Measurements from ENCODE around the gene PYY.

The PYY gene

GRCh38 chr17:43932923-43933322 lies 20.8 kb downstream of the PYY start:
- TF ChIP-seq, protein P1, sequence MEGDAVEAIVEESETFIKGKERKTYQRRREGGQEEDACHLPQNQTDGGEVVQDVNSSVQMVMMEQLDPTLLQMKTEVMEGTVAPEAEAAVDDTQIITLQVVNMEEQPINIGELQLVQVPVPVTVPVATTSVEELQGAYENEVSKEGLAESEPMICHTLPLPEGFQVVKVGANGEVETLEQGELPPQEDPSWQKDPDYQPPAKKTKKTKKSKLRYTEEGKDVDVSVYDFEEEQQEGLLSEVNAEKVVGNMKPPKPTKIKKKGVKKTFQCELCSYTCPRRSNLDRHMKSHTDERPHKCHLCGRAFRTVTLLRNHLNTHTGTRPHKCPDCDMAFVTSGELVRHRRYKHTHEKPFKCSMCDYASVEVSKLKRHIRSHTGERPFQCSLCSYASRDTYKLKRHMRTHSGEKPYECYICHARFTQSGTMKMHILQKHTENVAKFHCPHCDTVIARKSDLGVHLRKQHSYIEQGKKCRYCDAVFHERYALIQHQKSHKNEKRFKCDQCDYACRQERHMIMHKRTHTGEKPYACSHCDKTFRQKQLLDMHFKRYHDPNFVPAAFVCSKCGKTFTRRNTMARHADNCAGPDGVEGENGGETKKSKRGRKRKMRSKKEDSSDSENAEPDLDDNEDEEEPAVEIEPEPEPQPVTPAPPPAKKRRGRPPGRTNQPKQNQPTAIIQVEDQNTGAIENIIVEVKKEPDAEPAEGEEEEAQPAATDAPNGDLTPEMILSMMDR (IDR thresholded peaks at IDR 0.05; ENCODE audit: low read length) = no peak
- TF ChIP-seq EZH2 (optimal IDR thresholded peaks at IDR 0.05; ENCODE audit: low read depth, low read length) = no peak
- TF ChIP-seq EZH2phosphoT487 (IDR thresholded peaks at IDR 0.05; ENCODE audit: low read length) = no peak
- no peak overlapping the region for H3K27ac ChIP-seq (ENCODE audit: low read length)

GRCh38 chr17:43932357-43932756 lies 21.4 kb downstream of the PYY start:
- DNase-seq = no peak
- H3K4me1 ChIP-seq (ENCODE audit: low read length) = 0 out of 2 replicates have a peak, but pooled peaks cover 3% of the 10 kb centered on the region
- peaks cover 17% of the 10 kb centered on the region for H3K27me3 ChIP-seq (replicated peaks; ENCODE audit: insufficient read depth, low read length)
- no peak overlapping the region for H3K4me2 ChIP-seq (ENCODE audit: low read depth, low read length)
- H3K9me2 ChIP-seq (replicated peaks; ENCODE audit: insufficient read depth, low read length) = no peaks in the 10 kb centered on the region
- TF ChIP-seq, protein P1 (IDR thresholded peaks at IDR 0.05; ENCODE audit: low read length) = no peak
- TF ChIP-seq EZH2phosphoT487 (IDR thresholded peaks at IDR 0.05; ENCODE audit: low read length) (no peak), EZH2 (optimal IDR thresholded peaks at IDR 0.05; ENCODE audit: low read depth, low read length) (no peak)
- no peak overlapping the region for H3K9ac ChIP-seq (ENCODE audit: low read length)
- no peaks in the 10 kb centered on the region for H3K79me2 ChIP-seq (ENCODE audit: low read length)
- H3K36me3 ChIP-seq (replicated peaks; ENCODE audit: insufficient read depth, low read length) = no peaks in the 10 kb centered on the region
- H3F3A ChIP-seq (ENCODE audit: insufficient read depth, low read length) = no peaks in the 10 kb centered on the region
- no peak overlapping the region for H3K27ac ChIP-seq (ENCODE audit: low read length)
- H3K9me3 ChIP-seq (replicated peaks; ENCODE audit: insufficient read depth, low read length) = no peaks in the 10 kb centered on the region
- no peak overlapping the region for H3K4me3 ChIP-seq (ENCODE audit: low read length)
- H4K20me1 ChIP-seq (ENCODE audit: insufficient read depth, low read length) = no peaks in the 10 kb centered on the region
- H2AFZ ChIP-seq (ENCODE audit: low read length) = no peak overlapping the region

More at GRCh38 chr17:43932923-43933322, 20.8 kb downstream of the PYY start:
- H2AFZ ChIP-seq (ENCODE audit: low read length) = no peak overlapping the region
- H3F3A ChIP-seq (ENCODE audit: insufficient read depth, low read length) = no peaks in the 10 kb centered on the region
- H3K9ac ChIP-seq (ENCODE audit: low read length) = no peak overlapping the region
- no peaks in the 10 kb centered on the region for H3K36me3 ChIP-seq (replicated peaks; ENCODE audit: insufficient read depth, low read length)
- peaks cover 12% of the 10 kb centered on the region for H3K27me3 ChIP-seq (replicated peaks; ENCODE audit: insufficient read depth, low read length)
- no peaks in the 10 kb centered on the region for H3K4me1 ChIP-seq (ENCODE audit: low read length)
- DNase-seq = no peak
- no peak overlapping the region for H3K4me2 ChIP-seq (ENCODE audit: low read depth, low read length)
- no peaks in the 10 kb centered on the region for H3K79me2 ChIP-seq (ENCODE audit: low read length)
- no peak overlapping the region for H3K4me3 ChIP-seq (ENCODE audit: low read length)
- H3K9me2 ChIP-seq (replicated peaks; ENCODE audit: insufficient read depth, low read length) = no peaks in the 10 kb centered on the region
- H4K20me1 ChIP-seq (ENCODE audit: insufficient read depth, low read length) = no peaks in the 10 kb centered on the region
- H3K9me3 ChIP-seq (replicated peaks; ENCODE audit: insufficient read depth, low read length) = no peaks in the 10 kb centered on the region

DNA sequence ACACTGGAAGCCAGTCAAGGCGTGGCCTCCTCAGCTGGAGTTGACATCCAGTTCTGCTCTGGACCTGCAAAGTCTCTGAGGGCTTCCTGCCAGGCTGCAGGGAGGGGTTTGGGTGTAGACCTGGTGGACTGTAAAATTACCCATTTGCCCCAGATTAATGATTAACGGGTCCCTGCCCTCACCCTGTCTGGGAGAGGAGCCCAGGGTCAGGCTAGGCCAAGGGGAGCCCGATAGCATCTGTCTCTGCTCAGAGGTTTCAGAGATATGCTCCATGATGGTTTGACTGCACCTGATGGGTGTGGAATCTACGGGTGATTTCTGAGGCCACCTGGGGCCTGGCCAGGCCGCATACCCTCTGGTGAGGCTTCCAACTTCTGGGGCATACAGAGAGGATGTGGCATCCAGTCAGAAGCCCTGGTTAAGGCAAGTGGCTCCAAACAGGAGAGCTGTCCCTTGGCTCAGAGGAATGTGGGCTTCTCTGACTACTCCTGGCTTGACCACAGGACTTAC lies 22.6 kb downstream of the PYY start:
- Histone ChIP-seq H3F3A (ENCODE audit: insufficient read depth, low read length) (no peaks in the 10 kb centered on the region), H3K9me2 (replicated peaks; ENCODE audit: insufficient read depth, low read length) (no peaks in the 10 kb centered on the region), H2AFZ (ENCODE audit: low read length) (no peak overlapping the region), H3K4me2 (ENCODE audit: low read depth, low read length) (no peak overlapping the region), H3K9me3 (replicated peaks; ENCODE audit: insufficient read depth, low read length) (no peaks in the 10 kb centered on the region), H3K4me3 (ENCODE audit: low read length) (no peak overlapping the region), H4K20me1 (ENCODE audit: insufficient read depth, low read length) (no peaks in the 10 kb centered on the region), H3K36me3 (replicated peaks; ENCODE audit: insufficient read depth, low read length) (no peaks in the 10 kb centered on the region), H3K79me2 (ENCODE audit: low read length) (no peaks in the 10 kb centered on the region), H3K9ac (ENCODE audit: low read length) (no peak overlapping the region), H3K27me3 (replicated peaks; ENCODE audit: insufficient read depth, low read length) (peaks cover 27% of the 10 kb centered on the region), H3K27ac (ENCODE audit: low read length) (no peak overlapping the region), H3K4me1 (ENCODE audit: low read length) (0 out of 2 replicates have a peak, but pooled peaks cover 3% of the 10 kb centered on the region)
- TF ChIP-seq EZH2 (optimal IDR thresholded peaks at IDR 0.05; ENCODE audit: low read depth, low read length) (no peak), EZH2phosphoT487 (IDR thresholded peaks at IDR 0.05; ENCODE audit: low read length) (no peak)
- TF ChIP-seq, protein P1 (IDR thresholded peaks at IDR 0.05; ENCODE audit: low read length) = no peak
- DNase-seq = no peak
